Astrocyte of the cerebellum (primary cell): Measurements from ENCODE around the gene BLCAP.
A peak's percentile ranks its signal among the peaks of the same experiment; 100 is the strongest.

Experiments used
- DNase-seq: peaks from one replicate; pipeline ENCODE4 v3.0.0-alpha.2; 2011; ENCODE audit warnings: low read depth
- H3K4me3 ChIP-seq: 2 replicates; pipeline ENCODE4 v1.5.1; 2011; ENCODE audit warnings: mild to moderate bottlenecking, low read depth, low read length, moderate library complexity
- CTCF ChIP-seq: IDR thresholded peaks from 2 replicates; pipeline ENCODE4 v1.5.1; 2012; ENCODE audit warnings: low read length, low read depth, moderate library complexity, mild to moderate bottlenecking; ENCODE audit errors: missing control alignments
- in situ Hi-C: cut with HindIII; loops from 2 replicates; pipeline ENCODE4 v1.10.0; 2017; ENCODE audit warnings: low sequenced_read_pairs

Gene BLCAP

GRCh38 chr20:37538003-37538402 lies 10.3 kb upstream of the BLCAP start:
- in situ Hi-C loops = no loop called here
- DNase-seq = no peak
- H3K4me3 ChIP-seq = no peak overlapping the region
- no peak for TF ChIP-seq CTCF

- no peak for TF ChIP-seq CTCF
- H3K4me3 ChIP-seq = no peak overlapping the region
- DNase-seq = no peak
- in situ Hi-C loops = no loop called here
These were observed 9.8 kb upstream of the BLCAP start for GRCh38 chr20:37537505-37537904.

- DNase-seq = no peak
- TF ChIP-seq CTCF = no peak
- in situ Hi-C loops = no loop called here
- H3K4me3 ChIP-seq = no peak overlapping the region
These were observed 7.9 kb upstream of the BLCAP start for GRCh38 chr20:37535443-37536132.

- in situ Hi-C loops = no loop called here
- DNase-seq = peak; percentile 73
- H3K4me3 ChIP-seq = no peak overlapping the region
- TF ChIP-seq CTCF = peak; percentile 79
These were observed 6.9 kb upstream of the BLCAP start for GRCh38 chr20:37534401-37535157.

GRCh38 chr20:37533154-37533715 lies 5.6 kb upstream of the BLCAP start:
- no peak overlapping the region for H3K4me3 ChIP-seq
- in situ Hi-C loops = no loop called here
- no peak for DNase-seq
- TF ChIP-seq CTCF = no peak

- no peak for DNase-seq
- H3K4me3 ChIP-seq = no peak overlapping the region
- in situ Hi-C loops = no loop called here
- TF ChIP-seq CTCF = no peak
These were observed 4.2 kb upstream of the BLCAP start for GRCh38 chr20:37531856-37532255.
